ENCODE measurements around the gene SGO2.

GRCh38 chr2:200595913-200596312 is 69.9 kb downstream of the SGO2 start:
- no peak for TF ChIP-seq POLR2A (IDR thresholded peaks at IDR 0.05; ENCODE audit: low read depth, low read length)
- no peak for TF ChIP-seq POLR2AphosphoS5 (IDR thresholded peaks at IDR 0.05; ENCODE audit: low read depth, low read length)

All from GM12892 (cell line).